ENCODE data around the gene GBGT1.

Gene GBGT1

GRCh38 chr9:133119103-133119845 is 44.4 kb downstream of the GBGT1 start:
- TF ChIP-seq, protein P1, sequence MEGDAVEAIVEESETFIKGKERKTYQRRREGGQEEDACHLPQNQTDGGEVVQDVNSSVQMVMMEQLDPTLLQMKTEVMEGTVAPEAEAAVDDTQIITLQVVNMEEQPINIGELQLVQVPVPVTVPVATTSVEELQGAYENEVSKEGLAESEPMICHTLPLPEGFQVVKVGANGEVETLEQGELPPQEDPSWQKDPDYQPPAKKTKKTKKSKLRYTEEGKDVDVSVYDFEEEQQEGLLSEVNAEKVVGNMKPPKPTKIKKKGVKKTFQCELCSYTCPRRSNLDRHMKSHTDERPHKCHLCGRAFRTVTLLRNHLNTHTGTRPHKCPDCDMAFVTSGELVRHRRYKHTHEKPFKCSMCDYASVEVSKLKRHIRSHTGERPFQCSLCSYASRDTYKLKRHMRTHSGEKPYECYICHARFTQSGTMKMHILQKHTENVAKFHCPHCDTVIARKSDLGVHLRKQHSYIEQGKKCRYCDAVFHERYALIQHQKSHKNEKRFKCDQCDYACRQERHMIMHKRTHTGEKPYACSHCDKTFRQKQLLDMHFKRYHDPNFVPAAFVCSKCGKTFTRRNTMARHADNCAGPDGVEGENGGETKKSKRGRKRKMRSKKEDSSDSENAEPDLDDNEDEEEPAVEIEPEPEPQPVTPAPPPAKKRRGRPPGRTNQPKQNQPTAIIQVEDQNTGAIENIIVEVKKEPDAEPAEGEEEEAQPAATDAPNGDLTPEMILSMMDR (IDR thresholded peaks at IDR 0.05; ENCODE audit: insufficient read depth, low read length, poor library complexity, severe bottlenecking): no peak
- no peak for TF ChIP-seq EZH2phosphoT487 (conservative IDR thresholded peaks at IDR 0.05; ENCODE audit: low read length)
- Histone ChIP-seq H3K27ac (ENCODE audit: low read depth, low read length) (no peak overlapping the region), H3K9me3 (ENCODE audit: insufficient read depth, low read length) (no peaks in the 10 kb centered on the region), H3K4me2 (ENCODE audit: low read depth, low read length, poor library complexity, severe bottlenecking) (no peak overlapping the region), H3F3A (ENCODE audit: insufficient read depth) (peaks cover 6% of the 10 kb centered on the region; the same call in 1 of the 2 replicates), H3K9ac (ENCODE audit: low read length) (no peak overlapping the region), H3K27me3 (ENCODE audit: low read length) (no peaks in the 10 kb centered on the region), H3K4me3 (ENCODE audit: insufficient read depth, low read length, poor library complexity, severe bottlenecking) (no peak overlapping the region), H4K20me1 (ENCODE audit: low read depth, low read length) (peaks cover 5% of the 10 kb centered on the region; the same call in 1 of the 2 replicates), H3K79me2 (ENCODE audit: insufficient read depth, low read length) (no peaks in the 10 kb centered on the region), H3K36me3 (ENCODE audit: low read length) (no peaks in the 10 kb centered on the region), H3K9me2 (replicated peaks; ENCODE audit: insufficient read depth, low read length) (no peaks in the 10 kb centered on the region), H2AFZ (ENCODE audit: low read depth, low read length, severe bottlenecking) (no peak overlapping the region)

- Histone ChIP-seq H3F3A (ENCODE audit: insufficient read depth) (peaks cover 6% of the 10 kb centered on the region; the same call in 1 of the 2 replicates), H3K27ac (ENCODE audit: low read depth, low read length) (no peak overlapping the region), H3K9me2 (replicated peaks; ENCODE audit: insufficient read depth, low read length) (no peaks in the 10 kb centered on the region), H3K4me3 (ENCODE audit: insufficient read depth, low read length, poor library complexity, severe bottlenecking) (no peak overlapping the region), H3K9ac (ENCODE audit: low read length) (no peak overlapping the region), H3K9me3 (ENCODE audit: insufficient read depth, low read length) (no peaks in the 10 kb centered on the region), H3K79me2 (ENCODE audit: insufficient read depth, low read length) (no peaks in the 10 kb centered on the region), H3K27me3 (ENCODE audit: low read length) (no peaks in the 10 kb centered on the region), H2AFZ (ENCODE audit: low read depth, low read length, severe bottlenecking) (no peak overlapping the region), H3K4me2 (ENCODE audit: low read depth, low read length, poor library complexity, severe bottlenecking) (no peak overlapping the region), H3K36me3 (ENCODE audit: low read length) (no peaks in the 10 kb centered on the region), H4K20me1 (ENCODE audit: low read depth, low read length) (peaks cover 5% of the 10 kb centered on the region; the same call in 1 of the 2 replicates)
- no peak for TF ChIP-seq EZH2phosphoT487 (conservative IDR thresholded peaks at IDR 0.05; ENCODE audit: low read length)
- TF ChIP-seq, protein P1 (IDR thresholded peaks at IDR 0.05; ENCODE audit: insufficient read depth, low read length, poor library complexity, severe bottlenecking): no peak
Measured at GRCh38 chr9:133118568-133118967, 45.1 kb downstream of the GBGT1 start.

DNA sequence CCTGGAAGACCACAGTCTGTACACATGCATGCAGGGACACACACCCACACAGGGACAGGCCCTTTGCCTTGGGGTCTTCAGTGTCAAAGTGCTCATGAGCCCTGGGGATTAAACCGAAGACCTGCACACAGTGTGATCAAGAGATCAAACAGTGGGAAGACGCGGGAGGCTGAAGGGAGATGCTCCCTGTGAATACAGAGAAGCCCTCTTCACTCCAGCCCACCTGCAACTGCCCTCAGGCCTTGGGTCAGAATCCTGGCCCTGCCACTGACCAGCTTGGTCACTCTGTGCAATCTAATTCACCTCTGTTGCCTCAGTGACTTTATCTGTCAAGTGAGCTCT is 45.6 kb downstream of the GBGT1 start:
- no peak overlapping the region for H3K4me2 ChIP-seq (ENCODE audit: low read depth, low read length, poor library complexity, severe bottlenecking)
- no peaks in the 10 kb centered on the region for H3K27me3 ChIP-seq (ENCODE audit: low read length)
- no peaks in the 10 kb centered on the region for H3K79me2 ChIP-seq (ENCODE audit: insufficient read depth, low read length)
- no peak overlapping the region for H3K27ac ChIP-seq (ENCODE audit: low read depth, low read length)
- H2AFZ ChIP-seq (ENCODE audit: low read depth, low read length, severe bottlenecking): no peak overlapping the region
- peaks cover 5% of the 10 kb centered on the region; the same call in 1 of the 2 replicates for H4K20me1 ChIP-seq (ENCODE audit: low read depth, low read length)
- H3F3A ChIP-seq (ENCODE audit: insufficient read depth): peaks cover 6% of the 10 kb centered on the region; the same call in 1 of the 2 replicates
- no peaks in the 10 kb centered on the region for H3K9me3 ChIP-seq (ENCODE audit: insufficient read depth, low read length)
- H3K9me2 ChIP-seq (replicated peaks; ENCODE audit: insufficient read depth, low read length): no peaks in the 10 kb centered on the region
- no peak overlapping the region for H3K4me3 ChIP-seq (ENCODE audit: insufficient read depth, low read length, poor library complexity, severe bottlenecking)
- no peak for TF ChIP-seq EZH2phosphoT487 (conservative IDR thresholded peaks at IDR 0.05; ENCODE audit: low read length)
- H3K36me3 ChIP-seq (ENCODE audit: low read length): no peaks in the 10 kb centered on the region
- H3K9ac ChIP-seq (ENCODE audit: low read length): no peak overlapping the region

Data from SU-DHL-6 (cell line).